Measurements from ENCODE around the gene NUBPL.
"Not testable (repeated sequence)": the region's sequence is repeated elsewhere in the genome, so short reads cannot be mapped to it uniquely, and the experiment has no call there.

Gene NUBPL

GRCh38 chr14:31792726-31793125 is 231.5 kb downstream of the NUBPL start:
- no peak for DNase-seq (ENCODE audit: low read depth)
- no peak overlapping the region for H3K4me3 ChIP-seq (ENCODE audit: low read length)
- TF ChIP-seq, protein P1, sequence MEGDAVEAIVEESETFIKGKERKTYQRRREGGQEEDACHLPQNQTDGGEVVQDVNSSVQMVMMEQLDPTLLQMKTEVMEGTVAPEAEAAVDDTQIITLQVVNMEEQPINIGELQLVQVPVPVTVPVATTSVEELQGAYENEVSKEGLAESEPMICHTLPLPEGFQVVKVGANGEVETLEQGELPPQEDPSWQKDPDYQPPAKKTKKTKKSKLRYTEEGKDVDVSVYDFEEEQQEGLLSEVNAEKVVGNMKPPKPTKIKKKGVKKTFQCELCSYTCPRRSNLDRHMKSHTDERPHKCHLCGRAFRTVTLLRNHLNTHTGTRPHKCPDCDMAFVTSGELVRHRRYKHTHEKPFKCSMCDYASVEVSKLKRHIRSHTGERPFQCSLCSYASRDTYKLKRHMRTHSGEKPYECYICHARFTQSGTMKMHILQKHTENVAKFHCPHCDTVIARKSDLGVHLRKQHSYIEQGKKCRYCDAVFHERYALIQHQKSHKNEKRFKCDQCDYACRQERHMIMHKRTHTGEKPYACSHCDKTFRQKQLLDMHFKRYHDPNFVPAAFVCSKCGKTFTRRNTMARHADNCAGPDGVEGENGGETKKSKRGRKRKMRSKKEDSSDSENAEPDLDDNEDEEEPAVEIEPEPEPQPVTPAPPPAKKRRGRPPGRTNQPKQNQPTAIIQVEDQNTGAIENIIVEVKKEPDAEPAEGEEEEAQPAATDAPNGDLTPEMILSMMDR (conservative IDR thresholded peaks at IDR 0.05; ENCODE audit: low read depth, low read length): no peak

DNA sequence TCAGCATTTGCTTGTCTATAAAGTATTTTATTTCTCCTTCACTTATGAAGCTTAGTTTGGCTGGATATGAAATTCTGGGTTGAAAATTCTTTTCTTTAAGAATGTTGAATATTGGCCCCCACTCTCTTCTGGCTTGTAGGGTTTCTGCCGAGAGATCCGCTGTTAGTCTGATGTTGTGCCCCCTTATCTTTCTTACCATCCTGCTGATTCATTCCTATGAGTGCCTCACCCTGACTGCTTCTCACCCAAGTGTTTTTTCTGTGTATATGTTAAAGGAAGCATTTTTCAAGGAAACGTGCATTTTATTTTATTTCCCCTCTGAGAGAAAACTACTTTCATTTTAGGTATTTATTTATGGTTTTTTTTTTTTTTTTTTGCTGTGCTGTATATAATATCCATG is 236.7 kb downstream of the NUBPL start:
- H3K4me3 ChIP-seq (ENCODE audit: low read length); DNase-seq (ENCODE audit: low read depth): not testable (repeated sequence)

DNA sequence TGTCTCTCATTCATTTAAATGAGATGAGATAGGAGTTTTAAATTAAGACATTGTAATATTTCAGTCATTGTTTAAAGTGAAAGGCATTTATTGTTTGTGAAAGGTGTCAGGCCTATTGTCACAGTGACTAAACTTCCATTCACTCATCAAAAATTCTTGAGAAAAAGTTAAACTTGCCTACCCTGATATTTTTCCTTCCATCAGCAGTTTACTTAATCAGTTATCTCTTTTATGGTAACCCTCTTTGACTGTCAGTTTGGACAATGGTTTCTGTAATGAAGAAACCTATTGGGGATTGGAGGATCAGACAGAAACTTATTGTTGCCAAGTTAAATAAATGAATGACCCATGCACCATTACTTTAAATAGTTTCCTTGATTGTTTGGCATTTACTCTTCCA is 241.6 kb downstream of the NUBPL start:
- DNase-seq (ENCODE audit: low read depth): no peak

DNA sequence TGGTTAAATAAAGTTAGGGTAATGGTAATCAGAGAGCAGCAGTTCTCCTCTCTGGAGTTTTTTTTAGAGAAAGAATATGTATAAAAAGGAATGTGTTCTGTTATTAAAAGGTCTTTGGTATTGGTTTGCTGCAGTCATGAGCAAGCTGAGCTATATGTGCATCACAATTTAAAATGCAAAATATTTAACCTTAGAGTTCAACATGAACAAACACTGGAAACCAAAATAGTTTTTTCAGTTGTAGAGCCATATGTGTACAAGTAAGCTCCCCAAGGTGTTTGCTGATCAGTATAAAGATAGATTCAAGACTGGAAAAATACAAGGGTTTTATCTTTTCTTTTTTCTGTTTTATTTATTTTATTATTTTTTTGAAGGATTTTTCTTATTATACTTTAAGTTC is 245.0 kb downstream of the NUBPL start:
- TF ChIP-seq, protein P1 (conservative IDR thresholded peaks at IDR 0.05; ENCODE audit: low read depth, low read length): no peak
- no peak for DNase-seq (ENCODE audit: low read depth)

More for the DNA sequence above, 241.6 kb downstream of the NUBPL start:
- TF ChIP-seq, protein P1 (conservative IDR thresholded peaks at IDR 0.05; ENCODE audit: low read depth, low read length): no peak
- no peak overlapping the region for H3K4me3 ChIP-seq (ENCODE audit: low read length)

DNA sequence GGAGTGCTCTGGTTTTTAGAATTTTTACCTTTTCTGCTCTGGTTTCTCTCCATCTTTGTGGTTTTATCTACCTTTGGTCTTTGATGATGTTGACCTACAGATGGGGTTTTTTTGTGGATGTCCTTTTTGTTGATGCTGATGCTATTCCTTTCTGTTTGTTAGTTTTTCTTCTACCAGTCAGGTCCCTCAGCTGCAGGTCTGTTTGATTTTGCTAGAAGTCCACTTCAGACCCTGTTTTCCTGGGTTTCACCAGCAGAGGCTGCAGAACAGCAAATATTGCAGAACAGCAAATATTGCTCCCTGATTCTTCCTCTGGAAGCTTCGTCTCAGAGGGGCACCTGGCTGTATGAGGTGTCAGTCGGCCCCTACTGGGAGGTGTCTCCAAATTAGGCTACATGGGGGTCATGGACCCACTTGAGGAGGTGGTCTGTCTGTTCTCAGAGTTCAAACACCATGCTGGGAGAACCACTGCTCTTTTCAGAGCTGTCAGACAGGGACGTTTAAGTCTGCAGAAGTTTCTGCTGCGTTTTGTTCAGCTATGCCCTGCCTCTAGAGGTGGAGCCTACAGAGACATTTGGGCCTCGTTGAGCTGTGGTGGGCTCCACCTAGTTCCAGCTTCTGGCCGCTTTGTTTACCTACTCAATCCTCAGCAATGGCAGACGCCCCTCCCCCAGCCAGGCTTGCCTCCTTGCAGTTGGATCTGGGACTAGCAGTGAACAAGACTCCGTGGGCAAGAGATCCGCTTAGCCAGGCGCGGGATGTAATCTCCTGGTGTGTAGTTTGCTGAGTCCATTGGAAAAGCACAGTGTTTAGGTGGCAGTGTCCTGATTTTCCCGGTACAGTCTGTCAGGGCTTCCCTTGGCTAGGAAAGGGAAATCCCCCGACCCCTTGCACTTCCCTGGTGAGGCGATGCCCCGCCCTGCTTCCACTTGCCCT is 250.8 kb downstream of the NUBPL start:
- not testable (repeated sequence) for DNase-seq (ENCODE audit: low read depth); H3K4me3 ChIP-seq (ENCODE audit: low read length)

More for the DNA sequence above, 245.0 kb downstream of the NUBPL start:
- H3K4me3 ChIP-seq (ENCODE audit: low read length): no peak overlapping the region

DNA sequence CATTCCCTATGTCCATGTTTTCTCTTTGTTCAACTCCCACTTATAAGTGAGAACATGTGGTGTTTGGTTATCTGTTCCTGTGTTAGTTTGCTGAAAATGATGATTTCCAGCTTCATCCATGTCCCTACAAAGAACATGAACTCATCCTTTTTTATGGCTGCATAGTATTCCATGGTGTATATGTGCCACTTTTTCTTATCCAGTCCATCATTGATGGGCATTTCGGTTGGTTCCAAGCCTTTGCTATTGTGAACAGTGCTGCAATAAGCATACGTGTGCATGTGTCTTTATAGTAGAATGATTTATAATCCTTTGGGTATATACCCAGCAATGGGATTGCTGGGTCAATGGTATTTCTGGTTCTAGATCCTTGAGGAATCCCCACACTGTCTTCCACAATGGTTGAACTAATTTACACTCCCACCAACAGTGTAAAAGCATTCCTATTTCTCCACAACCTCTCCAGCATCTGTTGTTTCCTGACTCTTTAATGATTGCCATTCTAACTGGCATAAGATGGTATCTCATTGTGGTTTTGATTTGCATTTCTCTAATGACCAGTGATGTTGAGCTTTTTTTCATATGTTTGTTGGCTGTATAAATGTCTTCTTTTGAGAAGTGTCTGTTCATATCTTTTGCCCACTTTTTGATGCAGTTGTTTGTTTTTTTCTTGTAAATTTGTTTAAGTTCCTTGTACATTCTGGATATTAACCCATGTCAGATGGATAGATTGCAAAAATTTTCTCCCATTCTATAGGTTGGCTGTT is 252.7 kb downstream of the NUBPL start:
- not testable (repeated sequence) for DNase-seq (ENCODE audit: low read depth)

DNA sequence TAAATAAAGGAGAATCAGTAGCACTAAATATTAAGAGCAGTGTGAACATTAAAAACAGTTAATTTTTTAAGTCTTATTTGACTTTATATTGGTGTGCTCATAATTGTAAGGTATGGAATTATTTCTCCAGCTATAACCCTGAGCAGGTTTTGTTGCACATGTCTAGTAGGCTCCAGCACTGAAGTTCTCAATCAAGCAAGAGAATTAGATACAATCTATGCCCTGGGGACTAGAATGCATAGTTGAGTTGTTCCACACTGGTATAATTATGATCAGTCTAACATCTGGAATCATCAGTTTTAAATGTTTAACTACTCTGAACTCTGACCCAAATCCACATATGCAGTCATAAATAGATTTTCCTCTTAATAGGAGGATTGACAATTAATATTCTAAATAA is 258.1 kb downstream of the NUBPL start:
- DNase-seq (ENCODE audit: low read depth): no peak
- TF ChIP-seq, protein P1 (conservative IDR thresholded peaks at IDR 0.05; ENCODE audit: low read depth, low read length): no peak
- no peak overlapping the region for H3K4me3 ChIP-seq (ENCODE audit: low read length)

More for the DNA sequence above, 252.7 kb downstream of the NUBPL start:
- not testable (repeated sequence) for H3K4me3 ChIP-seq (ENCODE audit: low read length)

GRCh38 chr14:31825459-31825858 is 264.3 kb downstream of the NUBPL start:
- no peak overlapping the region for H3K4me3 ChIP-seq (ENCODE audit: low read length)
- DNase-seq (ENCODE audit: low read depth): no peak
- TF ChIP-seq, protein P1 (conservative IDR thresholded peaks at IDR 0.05; ENCODE audit: low read depth, low read length): no peak
